Heart right ventricle (tissue), 16 donors: ENCODE data around the gene RSKR. TPM values are rescaled to one million over a fixed set of nuclear protein-coding genes. Genes with fewer than 3 reads are reported as not detected.
A peak's percentile ranks its signal among the peaks of the same experiment; 100 is the strongest.

Experiments used
- ATAC-seq, 8 donors: fragments of 200-7000 bp; cut with Tn5 transposase; one replicate each; pipeline ENCODE4 v1.9.1; 2020; ENCODE audit warnings: mild to moderate bottlenecking in 8 of 8, moderate library complexity in 8 of 8, moderate number of reproducible peaks in 1 of 8
- DNase-seq, 2 donors: peaks; one replicate each; pipeline ENCODE4 v3.0.0-alpha.2; 2020
- H3K27ac ChIP-seq, 10 donors: fragments of 200-600 bp; sonication (generic) in 2 of 10; one replicate each; pipeline versions ENCODE4 v1.5.0 to v1.8.0; 2020 to 2022; ENCODE audit warnings: mild to moderate bottlenecking in 3 of 10
- H3K27me3 ChIP-seq, 7 donors: fragments of 200-600 bp; one replicate each; pipeline ENCODE4 v1.8.0; 2021 to 2022; ENCODE audit warnings: mild to moderate bottlenecking in 2 of 7
- H3K36me3 ChIP-seq, 9 donors: fragments of 200-600 bp; sonication (generic) in 1 of 9; one replicate each; pipeline versions ENCODE4 v1.5.0 to v1.8.0; 2020 to 2022; ENCODE audit warnings: mild to moderate bottlenecking in 2 of 9
- H3K4me1 ChIP-seq, 9 donors: fragments of 200-600 bp; sonication (generic) in 1 of 9; one replicate each; pipeline versions ENCODE4 v1.5.0 to v1.8.0; 2020 to 2022; ENCODE audit warnings: mild to moderate bottlenecking in 4 of 9
- H3K4me3 ChIP-seq, 10 donors: fragments of 200-600 bp; sonication (generic) in 2 of 10; one replicate each; pipeline versions ENCODE4 v1.5.0 to v1.8.0; 2020 to 2022; ENCODE audit warnings: mild to moderate bottlenecking in 7 of 10, moderate library complexity in 2 of 10
- H3K9me3 ChIP-seq, 11 donors: fragments of 200-600 bp in 10 of 11; sonication (generic) in 2 of 11; one replicate each; pipeline versions ENCODE4 v1.5.0 to v1.8.0; 2013 to 2022; ENCODE audit warnings: mild to moderate bottlenecking in 2 of 11, control low read depth in 1 of 11, moderate library complexity in 1 of 11
- WGBS, 2 donors: extraction: QIAGEN DNeasy Blood & Tissue Kit; methylation state at CpG; one replicate each; pipeline ENCODE4 v1.1.7; 2013; ENCODE audit warnings: inconsistent platforms in 1 of 2; 5-methylcytosine and 5-hydroxymethylcytosine counted together
- intact Hi-C, 10 donors: fragments of 100-400 bp; cut with DNase I; formaldehyde crosslinking; loops; one replicate each; pipeline versions ENCODE4 v1.11.1 to v1.14.2; 2022
- polyA plus RNA-seq, 2 donors: library from polyadenylated mRNA; stranded (reverse); fragments of 200-250 nt; gene quantifications; one replicate each; pipeline ENCODE4 v1.2.3, GENCODE V29; 2013
- total RNA-seq, 10 donors: library from RNA; stranded (reverse); fragmentation: NEBNext Ultra II Directional in 3 of 10; extraction: Animal tissue kit (Norgen Biotek cat#: 25700) in 3 of 10; gene quantifications; one replicate each; pipeline versions ENCODE4 v1.2.1 to v1.2.4, GENCODE V29; 2021 to 2023
- TF ChIP-seq, protein P1 (sequence below), 9 donors: fragments of 200-600 bp; sonication (generic) in 2 of 9; IDR thresholded peaks; one replicate each; pipeline versions ENCODE4 v1.5.0 to v1.8.0; 2021 to 2022; ENCODE audit warnings: antibody characterized with exemption in 9 of 9, mild to moderate bottlenecking in 5 of 9, moderate library complexity in 1 of 9
- donor health status: Arrhythmogenic right ventricular cardiomyopathy.
- donor health status: ischemic (EF 13 %, LVEDD 7.1; RV severe dilation, severe dysfunction).
- donor health status: healthy with polysubstance abuse.
- donor health status: DM: no; HTN: yes; CAD: no.
- donor health status: DM: no; HTN: no; CAD: no.
- donor health status: ischemic (EF 25% LVEDD 6.9; RV normal size, moderate dysfunction).
- donor health status: ischemic (EF 25% LVEDD 5.7; RV mildly dilated, moderate dysfunction).
- donor health status: healthy.
- donor health status: DM: yes; HTN: yes; CAD: no.
- donor health status: Ischemic cardiomyopathy.
- donor health status: ischemic (EF 35%, LVEDD 5.7; RV mildly dilated, moderate dysfunction).
- donor health status: nonischemic (EF 11% LVEDD 7.7; RV severe dilation, severe dysfunction).
- donor health status: DM: yes; HTN: yes; CAD: no.
- donor health status: PGD.
- donor health status: ischemic (EF 29% LVEDD 5.4; RV normal size, mild dysfunction).
- donor health status: nonischemic (EF 23%, LVEDD 6.1; RV moderate dilation, normal function).

Gene RSKR
- total and polyA plus RNA-seq, 12 donors = 2.1 to 8.7 (median 4.1) TPM

DNA sequence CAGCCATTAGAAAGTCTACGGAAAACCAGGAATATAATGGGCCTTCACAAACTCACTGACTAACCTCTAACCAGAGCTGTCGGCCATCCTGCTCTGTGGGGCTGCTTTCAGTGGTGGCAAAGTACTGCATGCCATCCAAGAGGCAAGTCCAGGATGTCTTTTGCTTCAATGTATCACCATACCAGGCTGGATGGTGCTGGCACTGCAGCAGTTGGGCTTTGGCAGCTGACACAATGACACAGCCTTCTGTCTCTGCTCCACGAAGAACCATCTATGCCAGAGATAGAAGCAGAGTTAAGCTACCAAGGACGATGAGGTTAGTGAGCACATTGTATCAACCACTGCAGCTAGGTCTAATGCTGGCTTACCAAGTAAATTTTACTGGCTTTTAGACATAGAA is 9.7 kb upstream of the RSKR start:
- peaks cover 0 to 19% (median 0%) of the 10 kb centered on the region in 9 donors for H3K4me1 ChIP-seq
- ATAC-seq = peak in 7 of 8 donors; percentile 58 to 88 (median 75)
- H3K27me3 ChIP-seq = no peaks in the 10 kb centered on the region
- H3K36me3 ChIP-seq = peaks cover 5 to 100% (median 59%) of the 10 kb centered on the region in 9 donors
- 71 to 77% methylated on average over 4 of the region's 4 CpGs for WGBS, 2 donors
- intact Hi-C loops = no loop called here
- TF ChIP-seq, protein P1, sequence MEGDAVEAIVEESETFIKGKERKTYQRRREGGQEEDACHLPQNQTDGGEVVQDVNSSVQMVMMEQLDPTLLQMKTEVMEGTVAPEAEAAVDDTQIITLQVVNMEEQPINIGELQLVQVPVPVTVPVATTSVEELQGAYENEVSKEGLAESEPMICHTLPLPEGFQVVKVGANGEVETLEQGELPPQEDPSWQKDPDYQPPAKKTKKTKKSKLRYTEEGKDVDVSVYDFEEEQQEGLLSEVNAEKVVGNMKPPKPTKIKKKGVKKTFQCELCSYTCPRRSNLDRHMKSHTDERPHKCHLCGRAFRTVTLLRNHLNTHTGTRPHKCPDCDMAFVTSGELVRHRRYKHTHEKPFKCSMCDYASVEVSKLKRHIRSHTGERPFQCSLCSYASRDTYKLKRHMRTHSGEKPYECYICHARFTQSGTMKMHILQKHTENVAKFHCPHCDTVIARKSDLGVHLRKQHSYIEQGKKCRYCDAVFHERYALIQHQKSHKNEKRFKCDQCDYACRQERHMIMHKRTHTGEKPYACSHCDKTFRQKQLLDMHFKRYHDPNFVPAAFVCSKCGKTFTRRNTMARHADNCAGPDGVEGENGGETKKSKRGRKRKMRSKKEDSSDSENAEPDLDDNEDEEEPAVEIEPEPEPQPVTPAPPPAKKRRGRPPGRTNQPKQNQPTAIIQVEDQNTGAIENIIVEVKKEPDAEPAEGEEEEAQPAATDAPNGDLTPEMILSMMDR (IDR thresholded peaks at IDR 0.05) = no peak
- DNase-seq = no peak
- H3K27ac ChIP-seq = peak overlapping the region in 7 of 10 donors; percentile 14 to 58 (median 53)
- H3K9me3 ChIP-seq = no peaks in the 10 kb centered on the region
- H3K4me3 ChIP-seq = no peak overlapping the region

DNA sequence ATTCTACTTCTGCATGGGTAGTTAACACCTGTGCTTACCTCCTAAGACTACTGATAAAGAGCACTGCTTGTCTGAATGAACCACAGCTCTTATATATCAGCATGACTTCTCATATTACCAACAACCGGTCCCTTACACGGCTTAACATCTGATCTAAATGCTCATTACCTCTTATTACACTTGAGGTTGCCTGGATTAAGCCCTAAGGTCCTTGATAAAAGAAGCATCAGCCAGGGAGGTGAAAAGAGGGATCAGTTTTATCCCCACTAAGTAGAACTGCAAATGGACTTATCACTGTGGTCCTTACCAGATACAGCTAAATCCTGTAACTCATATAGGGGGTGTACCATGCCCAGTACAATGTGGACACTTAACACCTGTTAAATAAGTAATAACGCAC is 8.2 kb upstream of the RSKR start:
- 93 to 96% methylated on average over 3 of the region's 3 CpGs for WGBS, 2 donors
- peaks cover 0 to 19% (median 0%) of the 10 kb centered on the region in 9 donors for H3K4me1 ChIP-seq
- DNase-seq = no peak
- intact Hi-C loops = no loop called here
- no peak for ATAC-seq
- H3K27ac ChIP-seq = no peak overlapping the region
- no peak overlapping the region for H3K4me3 ChIP-seq
- no peaks in the 10 kb centered on the region for H3K9me3 ChIP-seq
- peaks cover 5 to 100% (median 59%) of the 10 kb centered on the region in 9 donors for H3K36me3 ChIP-seq
- H3K27me3 ChIP-seq = no peaks in the 10 kb centered on the region
- TF ChIP-seq, protein P1 (IDR thresholded peaks at IDR 0.05) = no peak

DNA sequence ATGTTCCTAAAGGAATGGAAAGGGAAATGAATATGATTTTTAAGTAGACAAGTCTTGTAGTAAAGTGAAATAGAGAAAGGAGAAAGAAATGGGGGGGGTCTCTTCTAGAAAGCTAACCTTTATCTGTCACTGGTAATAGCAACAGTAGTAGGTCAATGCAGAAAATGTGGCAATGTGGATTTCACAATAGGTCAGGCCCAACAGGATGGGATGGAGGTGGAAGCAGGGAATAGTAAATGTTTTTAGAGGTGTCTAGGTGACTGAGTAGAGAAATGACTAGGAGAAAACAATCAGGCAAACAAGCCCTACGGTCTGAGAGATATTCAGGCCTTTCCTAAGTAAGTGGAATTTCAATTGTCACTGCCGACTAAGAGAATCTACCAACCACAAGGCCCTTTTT is 6.0 kb upstream of the RSKR start:
- Histone ChIP-seq H3K4me1 (peaks cover 0 to 19% (median 0%) of the 10 kb centered on the region in 9 donors), H3K9me3 (no peaks in the 10 kb centered on the region), H3K27ac (no peak overlapping the region), H3K4me3 (no peak overlapping the region), H3K36me3 (peaks cover 11 to 100% (median 80%) of the 10 kb centered on the region in 9 donors), H3K27me3 (no peaks in the 10 kb centered on the region)
- DNase-seq = no peak
- WGBS, 2 donors = 72 to 84% methylated on average over 2 of the region's 2 CpGs
- no peak for ATAC-seq
- TF ChIP-seq, protein P1 (IDR thresholded peaks at IDR 0.05) = no peak
- intact Hi-C loops = no loop called here

DNA sequence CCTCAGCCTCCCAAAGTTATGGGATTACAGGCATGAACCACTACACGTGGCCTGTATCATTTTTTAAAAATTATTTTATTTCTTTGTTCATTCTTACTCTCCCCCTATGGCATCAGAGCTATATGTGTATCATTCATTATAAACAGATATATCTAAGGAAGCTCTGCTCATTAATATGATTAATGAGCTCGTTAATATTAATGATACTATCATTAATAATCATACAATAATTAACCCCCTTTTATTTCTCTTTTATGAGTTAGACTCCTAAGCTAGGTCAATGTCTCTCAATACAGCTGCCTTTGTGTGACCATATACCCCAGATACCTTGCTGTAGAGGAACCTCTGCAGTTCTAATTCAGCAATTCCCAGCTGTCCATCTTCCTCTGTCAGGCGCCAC is 4.5 kb upstream of the RSKR start:
- intact Hi-C loops = loop anchor here in 2 of 10 donors (5.0 to 10.0 kb wide), 2 partner anchors 64 to 121 kb away; partner anchors contain the start of gene UNC119 (in 1 of the 2)
- H3K27me3 ChIP-seq = no peaks in the 10 kb centered on the region
- peaks cover 11 to 100% (median 86%) of the 10 kb centered on the region in 9 donors for H3K36me3 ChIP-seq
- no peak overlapping the region for H3K27ac ChIP-seq
- no peak for ATAC-seq
- no peak for DNase-seq
- H3K9me3 ChIP-seq = no peaks in the 10 kb centered on the region
- WGBS, 2 donors = 93 to 95% methylated on average over 3 of the region's 3 CpGs
- H3K4me3 ChIP-seq = no peak overlapping the region
- H3K4me1 ChIP-seq = peaks cover 0 to 6% (median 0%) of the 10 kb centered on the region in 9 donors
- TF ChIP-seq, protein P1 (IDR thresholded peaks at IDR 0.05) = no peak
